Measurements from ENCODE around the gene SLC48A1.

SLC48A1 gene

DNA sequence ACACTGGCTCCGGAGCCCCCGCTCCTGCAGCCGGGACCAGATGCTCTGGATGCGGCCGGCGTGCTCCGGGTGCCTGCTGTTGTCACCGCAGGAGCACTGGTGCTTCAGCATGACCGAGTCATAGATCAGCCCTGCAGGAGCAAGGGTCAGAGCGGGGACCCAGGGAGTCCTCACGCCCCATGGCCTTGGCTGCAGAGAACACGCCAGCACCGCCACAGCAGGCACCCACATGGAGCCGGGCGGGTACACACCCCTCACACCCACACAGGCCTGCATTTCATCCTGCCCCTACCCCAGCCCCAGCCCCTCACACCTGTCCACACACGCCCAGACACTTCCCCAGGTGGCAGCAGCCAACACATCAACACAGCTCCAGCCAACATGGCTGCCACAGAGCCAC, 18.8 kb downstream of the SLC48A1 start:
- no peak overlapping the region for H3K4me3 ChIP-seq (ENCODE audit: low read depth in 1 of 2, low read length in 1 of 2)
- no peaks in the 10 kb centered on the region for H3K9me3 ChIP-seq
- TF ChIP-seq, protein P1, sequence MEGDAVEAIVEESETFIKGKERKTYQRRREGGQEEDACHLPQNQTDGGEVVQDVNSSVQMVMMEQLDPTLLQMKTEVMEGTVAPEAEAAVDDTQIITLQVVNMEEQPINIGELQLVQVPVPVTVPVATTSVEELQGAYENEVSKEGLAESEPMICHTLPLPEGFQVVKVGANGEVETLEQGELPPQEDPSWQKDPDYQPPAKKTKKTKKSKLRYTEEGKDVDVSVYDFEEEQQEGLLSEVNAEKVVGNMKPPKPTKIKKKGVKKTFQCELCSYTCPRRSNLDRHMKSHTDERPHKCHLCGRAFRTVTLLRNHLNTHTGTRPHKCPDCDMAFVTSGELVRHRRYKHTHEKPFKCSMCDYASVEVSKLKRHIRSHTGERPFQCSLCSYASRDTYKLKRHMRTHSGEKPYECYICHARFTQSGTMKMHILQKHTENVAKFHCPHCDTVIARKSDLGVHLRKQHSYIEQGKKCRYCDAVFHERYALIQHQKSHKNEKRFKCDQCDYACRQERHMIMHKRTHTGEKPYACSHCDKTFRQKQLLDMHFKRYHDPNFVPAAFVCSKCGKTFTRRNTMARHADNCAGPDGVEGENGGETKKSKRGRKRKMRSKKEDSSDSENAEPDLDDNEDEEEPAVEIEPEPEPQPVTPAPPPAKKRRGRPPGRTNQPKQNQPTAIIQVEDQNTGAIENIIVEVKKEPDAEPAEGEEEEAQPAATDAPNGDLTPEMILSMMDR (IDR thresholded peaks at IDR 0.05) = no peak
- no peaks in the 10 kb centered on the region for H3K27me3 ChIP-seq
- no peaks in the 10 kb centered on the region for H3K4me1 ChIP-seq (ENCODE audit: control insufficient read depth in 1 of 2, insufficient read depth in 1 of 2, low read depth in 1 of 2, low read length in 1 of 2)
- no peak overlapping the region for H3K27ac ChIP-seq
- H3K36me3 ChIP-seq = peaks cover 100% of the 10 kb centered on the region

DNA sequence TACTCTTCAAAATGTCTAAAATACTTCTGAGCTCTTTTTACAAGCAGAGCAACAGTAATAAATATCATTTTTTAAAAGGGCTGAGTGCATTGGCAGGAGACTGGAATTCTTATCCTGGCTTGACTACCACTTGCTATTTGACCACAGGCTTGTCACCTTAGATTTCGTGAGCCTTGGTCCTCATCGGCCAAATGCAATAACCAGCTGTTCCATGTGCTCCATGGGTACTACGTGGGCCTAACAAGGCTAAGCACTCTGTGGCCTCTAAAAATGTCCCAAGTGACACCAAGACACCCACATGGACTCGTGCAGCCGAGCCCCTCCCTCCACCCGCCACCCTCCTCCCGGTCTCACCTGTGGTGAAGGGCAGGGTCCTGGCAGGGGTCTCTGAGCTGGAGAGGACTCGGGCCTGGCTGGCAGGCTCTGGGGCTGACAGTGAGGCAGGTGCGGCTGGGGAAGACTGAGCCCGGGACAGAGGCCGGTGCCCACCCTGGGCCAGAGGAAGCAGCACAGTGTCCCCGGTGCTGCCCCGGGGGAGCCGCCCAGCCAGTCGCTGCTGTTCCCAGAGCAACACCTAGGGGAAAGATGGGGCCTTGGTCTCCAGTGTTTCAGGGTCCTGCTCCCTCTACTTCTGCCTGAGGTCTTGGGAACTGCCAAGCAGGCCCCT, 20.1 kb downstream of the SLC48A1 start:
- peaks cover 100% of the 10 kb centered on the region for H3K36me3 ChIP-seq
- TF ChIP-seq, protein P1 (IDR thresholded peaks at IDR 0.05) = no peak
- H3K4me1 ChIP-seq (ENCODE audit: control insufficient read depth in 1 of 2, insufficient read depth in 1 of 2, low read depth in 1 of 2, low read length in 1 of 2) = no peaks in the 10 kb centered on the region
- H3K9me3 ChIP-seq = no peaks in the 10 kb centered on the region
- no peak overlapping the region for H3K4me3 ChIP-seq (ENCODE audit: low read depth in 1 of 2, low read length in 1 of 2)
- no peaks in the 10 kb centered on the region for H3K27me3 ChIP-seq
- H3K27ac ChIP-seq = no peak overlapping the region

DNA sequence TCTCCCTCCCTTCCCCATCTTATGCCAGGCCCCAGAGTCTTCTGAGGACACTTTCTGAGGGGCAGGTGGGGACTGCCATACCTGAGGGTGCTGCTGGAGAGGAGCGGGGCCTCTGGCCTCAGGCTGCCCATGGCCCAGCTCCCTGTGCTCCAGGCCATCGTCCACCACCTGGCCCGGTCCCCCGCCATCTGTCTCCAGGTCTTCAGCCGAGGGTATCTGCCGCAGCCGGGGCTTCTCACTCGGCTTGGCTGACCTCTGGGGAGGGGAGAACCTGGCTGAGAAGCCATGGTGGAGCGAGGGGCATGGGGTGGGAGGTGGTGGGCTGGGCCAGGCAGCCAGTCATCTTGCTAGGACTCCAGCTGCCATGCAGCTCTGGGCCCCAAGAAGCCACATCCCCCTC, 21.6 kb downstream of the SLC48A1 start:
- Histone ChIP-seq H3K9me3 (no peaks in the 10 kb centered on the region), H3K4me3 (ENCODE audit: low read depth in 1 of 2, low read length in 1 of 2) (no peak overlapping the region), H3K4me1 (ENCODE audit: control insufficient read depth in 1 of 2, insufficient read depth in 1 of 2, low read depth in 1 of 2, low read length in 1 of 2) (peaks cover 3 to 4% of the 10 kb centered on the region in 2 experiments), H3K27ac (no peak overlapping the region), H3K36me3 (peaks cover 97% of the 10 kb centered on the region), H3K27me3 (no peaks in the 10 kb centered on the region)
- TF ChIP-seq, protein P1 (IDR thresholded peaks at IDR 0.05) = no peak

DNA sequence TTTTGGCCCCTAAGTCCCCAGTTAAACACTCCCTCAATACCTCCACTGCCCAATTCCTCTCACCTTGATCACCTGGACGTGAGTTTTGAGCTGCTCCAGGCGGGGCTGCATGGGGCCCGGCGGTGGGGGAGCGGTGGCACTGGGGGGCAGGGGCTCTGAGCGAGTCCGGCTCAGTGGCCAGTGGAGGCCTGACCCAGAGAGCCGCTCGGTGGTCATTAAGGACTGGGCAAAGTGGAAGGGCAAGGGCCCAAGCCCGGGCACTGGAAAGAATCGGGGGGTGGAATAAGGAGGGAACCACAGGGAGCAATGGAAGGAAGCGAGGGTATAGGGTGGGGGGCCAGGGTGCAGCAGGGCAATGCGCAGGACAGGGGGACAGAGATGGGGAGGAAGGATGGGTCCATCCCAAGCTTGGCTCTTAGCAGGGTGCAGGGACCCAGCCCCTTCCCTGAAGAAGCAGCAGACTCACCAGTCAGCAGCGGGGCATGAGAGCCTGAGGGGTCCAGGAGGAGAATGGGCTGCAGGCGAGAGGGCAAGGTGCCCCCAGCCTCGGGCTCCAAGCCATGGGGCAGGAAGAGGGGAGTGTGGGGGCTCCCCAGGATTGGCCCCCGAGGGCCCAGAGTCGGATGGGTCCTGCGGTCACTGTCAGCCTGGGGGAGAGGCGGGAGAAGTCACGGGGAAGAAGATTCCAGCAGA, 22.2 kb downstream of the SLC48A1 start:
- Histone ChIP-seq H3K27me3 (no peaks in the 10 kb centered on the region), H3K27ac (no peak overlapping the region), H3K36me3 (peaks cover 91% of the 10 kb centered on the region), H3K4me3 (ENCODE audit: low read depth in 1 of 2, low read length in 1 of 2) (no peak overlapping the region), H3K9me3 (no peaks in the 10 kb centered on the region), H3K4me1 (ENCODE audit: control insufficient read depth in 1 of 2, insufficient read depth in 1 of 2, low read depth in 1 of 2, low read length in 1 of 2) (peaks cover 8 to 10% of the 10 kb centered on the region in 2 experiments)
- TF ChIP-seq, protein P1 (IDR thresholded peaks at IDR 0.05) = no peak

DNA sequence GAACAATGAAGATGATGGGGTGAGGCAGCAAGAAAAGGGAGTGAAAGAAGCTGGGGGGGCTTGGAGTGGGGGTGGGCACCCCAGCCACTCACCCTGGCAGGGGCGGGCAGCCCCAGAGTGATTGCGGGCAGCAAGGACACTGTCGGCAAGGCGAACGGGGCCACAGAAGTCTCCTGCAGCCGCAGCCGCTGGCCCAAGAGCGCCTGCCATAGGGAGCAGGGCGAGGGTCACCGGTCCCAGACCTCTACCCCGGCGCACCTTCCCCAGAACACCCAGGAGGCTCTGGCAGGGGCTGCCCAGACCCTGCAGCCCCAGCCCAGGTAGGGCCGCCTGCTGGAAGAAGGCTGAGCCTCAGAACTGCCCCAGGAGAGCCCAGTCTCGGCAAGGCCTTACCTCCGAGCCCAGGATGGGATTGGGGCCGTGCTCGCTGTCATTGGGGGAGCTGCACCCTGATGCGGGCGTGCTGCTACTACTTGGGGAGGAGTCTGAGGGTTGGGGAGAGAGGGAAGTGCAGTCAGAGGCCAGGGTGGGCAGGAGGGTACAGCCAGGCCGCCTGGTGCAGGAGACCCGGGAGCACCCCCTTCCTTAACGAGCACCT, 22.9 kb downstream of the SLC48A1 start:
- no peak overlapping the region for H3K27ac ChIP-seq
- no peaks in the 10 kb centered on the region for H3K9me3 ChIP-seq
- peaks cover 84% of the 10 kb centered on the region for H3K36me3 ChIP-seq
- no peaks in the 10 kb centered on the region for H3K27me3 ChIP-seq
- H3K4me1 ChIP-seq (ENCODE audit: control insufficient read depth in 1 of 2, insufficient read depth in 1 of 2, low read depth in 1 of 2, low read length in 1 of 2) = peaks cover 10 to 12% of the 10 kb centered on the region in 2 experiments
- TF ChIP-seq, protein P1 (IDR thresholded peaks at IDR 0.05) = no peak
- H3K4me3 ChIP-seq (ENCODE audit: low read depth in 1 of 2, low read length in 1 of 2) = no peak overlapping the region

Measured in neutrophil (primary cell).